GM18526 (cell line): Measurements from ENCODE around the gene PICK1.

Source experiments
- POLR2A ChIP-seq: IDR thresholded peaks from 3 replicates; pipeline ENCODE4 v1.6.1; 2011; ENCODE audit not compliant: insufficient read length; ENCODE audit errors: extremely low read depth

PICK1 gene

GRCh38 chr22:38086001-38086845 is 29.0 kb downstream of the PICK1 start:
- TF ChIP-seq POLR2A = no peak

- no peak for TF ChIP-seq POLR2A
Observed at GRCh38 chr22:38086942-38087341, 29.7 kb downstream of the PICK1 start.

- no peak for TF ChIP-seq POLR2A
Observed at GRCh38 chr22:38087855-38088254, 30.7 kb downstream of the PICK1 start.

- TF ChIP-seq POLR2A = no peak
Observed at GRCh38 chr22:38088629-38089473, 31.6 kb downstream of the PICK1 start.

- no peak for TF ChIP-seq POLR2A
Observed at GRCh38 chr22:38089474-38089851, 32.3 kb downstream of the PICK1 start.

- TF ChIP-seq POLR2A = no peak
Observed at GRCh38 chr22:38097058-38097457, 39.9 kb downstream of the PICK1 start.

- TF ChIP-seq POLR2A = no peak
Observed at GRCh38 chr22:38097557-38098409, 40.6 kb downstream of the PICK1 start.

GRCh38 chr22:38098410-38099249 is 41.4 kb downstream of the PICK1 start:
- TF ChIP-seq POLR2A = no peak

- TF ChIP-seq POLR2A = no peak
Observed at GRCh38 chr22:38103641-38104040, 46.4 kb downstream of the PICK1 start.

GRCh38 chr22:38104084-38104483 is 46.9 kb downstream of the PICK1 start:
- no peak for TF ChIP-seq POLR2A

GRCh38 chr22:38106814-38107578 is 49.8 kb downstream of the PICK1 start:
- TF ChIP-seq POLR2A = no peak

GRCh38 chr22:38107692-38108515 is 50.7 kb downstream of the PICK1 start:
- no peak for TF ChIP-seq POLR2A
